HepG2 (cell line): ENCODE data around the gene C14orf93. TPM values are rescaled to one million over a fixed set of nuclear protein-coding genes. Genes with fewer than 3 reads are reported as not detected.

ENCODE experiments used
- SMAD3 ChIP-seq: sonication (generic); formaldehyde crosslinking; IDR thresholded peaks from 2 replicates; pipeline ENCODE4 v1.4.0; 2020; ENCODE audit warnings: missing genetic modification reagents
- SMARCE1 ChIP-seq: fragments of 450-650 bp; IDR thresholded peaks from 2 replicates; pipeline ENCODE4 v1.6.1; 2017; ENCODE audit warnings: borderline replicate concordance
- SP2 ChIP-seq: sonication (generic); formaldehyde crosslinking; IDR thresholded peaks from 2 replicates; pipeline ENCODE4 v1.5.1; 2020; ENCODE audit warnings: mild to moderate bottlenecking, missing genetic modification reagents
- SP5 ChIP-seq: IDR thresholded peaks from 2 replicates; pipeline ENCODE4 v1.6.1; 2016; ENCODE audit warnings: low read depth, borderline replicate concordance
- TCF12 ChIP-seq, 2 experiments: fragments of 450-650 bp in 1 of 2; sonication (generic) in 1 of 2; formaldehyde crosslinking in 1 of 2; IDR thresholded peaks; 2 replicates each; pipeline versions ENCODE4 v1.6.1 to v1.8.0; 2017 to 2022; ENCODE audit warnings: antibody characterized with exemption in 1 of 2, mild to moderate bottlenecking in 1 of 2, missing genetic modification reagents in 1 of 2, moderate library complexity in 1 of 2
- ZFP36L2 ChIP-seq: sonication (generic); formaldehyde crosslinking; IDR thresholded peaks from 2 replicates; pipeline ENCODE4 v1.4.0; 2020; ENCODE audit warnings: missing genetic modification reagents
- ZFP41 ChIP-seq: sonication (generic); formaldehyde crosslinking; IDR thresholded peaks from 2 replicates; pipeline ENCODE4 v1.4.0; 2020; ENCODE audit warnings: mild to moderate bottlenecking, missing genetic modification reagents, borderline replicate concordance
- ZNF124 ChIP-seq: sonication (generic); formaldehyde crosslinking; IDR thresholded peaks from 2 replicates; pipeline ENCODE4 v1.4.0; 2020; ENCODE audit warnings: missing genetic modification reagents
- ZNF552 ChIP-seq: sonication (generic); formaldehyde crosslinking; IDR thresholded peaks from 2 replicates; pipeline ENCODE4 v1.9.0; 2022; ENCODE audit warnings: missing genetic modification reagents, mild to moderate bottlenecking, borderline replicate concordance
- ZNF567 ChIP-seq: sonication (generic); formaldehyde crosslinking; IDR thresholded peaks from 2 replicates; pipeline ENCODE4 v1.8.1; 2023; ENCODE audit warnings: mild to moderate bottlenecking, missing genetic modification reagents, borderline replicate concordance
- ZNF747 ChIP-seq: sonication (generic); formaldehyde crosslinking; IDR thresholded peaks from 2 replicates; pipeline ENCODE4 v1.8.1; 2023; ENCODE audit warnings: missing genetic modification reagents, mild to moderate bottlenecking, borderline replicate concordance
- ZSCAN31 ChIP-seq: sonication (generic); formaldehyde crosslinking; IDR thresholded peaks from 2 replicates; pipeline ENCODE4 v1.5.0; 2020; ENCODE audit warnings: low read depth, mild to moderate bottlenecking, missing genetic modification reagents
- polyA plus RNA-seq, 8 experiments: library from polyadenylated mRNA; depleted of rRNA in 3 of 8; stranded (reverse) in 7 of 8; unstranded in 1 of 8; fragments of >200 nt; fragmentation: Illumina TruSeq in 4 of 8; extraction: Trizol in 4 of 8; gene quantifications; 2 replicates each; pipeline versions ENCODE4 v1.2.1 to v1.2.3, GENCODE V29; 2011 to 2016; ENCODE audit warnings: low read depth in 4 of 8, missing spikeins in 1 of 8, mixed read lengths in 1 of 8; ENCODE audit not compliant: insufficient read depth in 1 of 8
- total RNA-seq, 5 experiments: library from RNA; depleted of rRNA; stranded (reverse); fragments of >200 nt; fragmentation: Illumina TruSeq; extraction: Trizol; gene quantifications; 2 replicates each; pipeline ENCODE4 v1.2.3, GENCODE V29; 2016; ENCODE audit warnings: low read depth in 1 of 5
- TF ChIP-seq, protein P1 (sequence below): sonication (generic); formaldehyde crosslinking; IDR thresholded peaks from 2 replicates; pipeline ENCODE4 v1.4.0; 2020; ENCODE audit warnings: missing genetic modification reagents
- TF ChIP-seq, protein P2 (sequence below): sonication (generic); formaldehyde crosslinking; IDR thresholded peaks from 2 replicates; pipeline ENCODE4 v1.4.0; 2020; ENCODE audit warnings: missing genetic modification reagents, mild to moderate bottlenecking, borderline replicate concordance
- TF ChIP-seq, protein P3 (sequence below): sonication (generic); formaldehyde crosslinking; IDR thresholded peaks from 2 replicates; pipeline ENCODE4 v1.4.0; 2020; ENCODE audit warnings: missing genetic modification reagents, borderline replicate concordance
- TF ChIP-seq, protein P4 (sequence below): sonication (generic); formaldehyde crosslinking; IDR thresholded peaks from 2 replicates; pipeline ENCODE4 v1.9.0; 2022; ENCODE audit warnings: low read depth, missing genetic modification reagents

The C14orf93 gene
- total and polyA plus RNA-seq, 2 of the 13 experiments (the other 11 are each of a cell fraction or from before 2014, with no cell fraction given), result 11.4 to 22.5 TPM

DNA sequence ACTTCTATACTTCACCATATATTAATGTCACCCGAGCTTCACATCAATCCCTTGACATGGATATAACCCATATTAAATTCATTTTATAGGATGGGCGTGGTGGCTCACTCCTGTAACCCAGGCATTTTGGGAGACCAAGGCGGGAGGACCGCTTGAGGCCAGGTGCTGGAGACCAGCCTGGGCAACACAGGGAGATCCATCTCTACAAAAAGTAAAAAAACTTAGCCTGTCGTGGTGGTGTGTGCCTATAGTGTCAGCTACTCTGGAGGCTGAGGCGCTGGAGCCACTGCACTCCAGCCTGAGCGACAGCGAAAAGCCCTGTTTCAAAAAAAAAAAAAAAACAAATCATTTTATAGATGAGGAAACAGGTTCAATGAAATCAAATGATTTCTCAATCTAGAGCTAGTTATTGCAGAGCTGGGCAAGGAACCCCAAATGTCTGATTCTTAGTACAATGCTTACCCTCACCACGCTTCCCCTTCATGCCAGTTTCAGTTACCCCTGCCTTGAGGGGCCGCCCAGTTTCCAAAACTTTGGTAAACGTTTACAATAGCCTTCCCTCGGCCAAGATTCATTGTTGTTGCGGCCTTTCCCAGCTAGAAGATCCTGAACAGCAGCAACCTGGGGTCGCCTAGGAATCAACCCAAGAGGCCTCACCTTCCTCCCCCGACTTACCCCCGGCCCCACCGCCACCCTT, 24.0 kb upstream of the C14orf93 start (continued):
- TF ChIP-seq SMAD3 (CRISPR knock-in tag), result 0 out of 2 replicates have a peak, but pooled peaks have one; percentile 31
- TF ChIP-seq, protein P1, sequence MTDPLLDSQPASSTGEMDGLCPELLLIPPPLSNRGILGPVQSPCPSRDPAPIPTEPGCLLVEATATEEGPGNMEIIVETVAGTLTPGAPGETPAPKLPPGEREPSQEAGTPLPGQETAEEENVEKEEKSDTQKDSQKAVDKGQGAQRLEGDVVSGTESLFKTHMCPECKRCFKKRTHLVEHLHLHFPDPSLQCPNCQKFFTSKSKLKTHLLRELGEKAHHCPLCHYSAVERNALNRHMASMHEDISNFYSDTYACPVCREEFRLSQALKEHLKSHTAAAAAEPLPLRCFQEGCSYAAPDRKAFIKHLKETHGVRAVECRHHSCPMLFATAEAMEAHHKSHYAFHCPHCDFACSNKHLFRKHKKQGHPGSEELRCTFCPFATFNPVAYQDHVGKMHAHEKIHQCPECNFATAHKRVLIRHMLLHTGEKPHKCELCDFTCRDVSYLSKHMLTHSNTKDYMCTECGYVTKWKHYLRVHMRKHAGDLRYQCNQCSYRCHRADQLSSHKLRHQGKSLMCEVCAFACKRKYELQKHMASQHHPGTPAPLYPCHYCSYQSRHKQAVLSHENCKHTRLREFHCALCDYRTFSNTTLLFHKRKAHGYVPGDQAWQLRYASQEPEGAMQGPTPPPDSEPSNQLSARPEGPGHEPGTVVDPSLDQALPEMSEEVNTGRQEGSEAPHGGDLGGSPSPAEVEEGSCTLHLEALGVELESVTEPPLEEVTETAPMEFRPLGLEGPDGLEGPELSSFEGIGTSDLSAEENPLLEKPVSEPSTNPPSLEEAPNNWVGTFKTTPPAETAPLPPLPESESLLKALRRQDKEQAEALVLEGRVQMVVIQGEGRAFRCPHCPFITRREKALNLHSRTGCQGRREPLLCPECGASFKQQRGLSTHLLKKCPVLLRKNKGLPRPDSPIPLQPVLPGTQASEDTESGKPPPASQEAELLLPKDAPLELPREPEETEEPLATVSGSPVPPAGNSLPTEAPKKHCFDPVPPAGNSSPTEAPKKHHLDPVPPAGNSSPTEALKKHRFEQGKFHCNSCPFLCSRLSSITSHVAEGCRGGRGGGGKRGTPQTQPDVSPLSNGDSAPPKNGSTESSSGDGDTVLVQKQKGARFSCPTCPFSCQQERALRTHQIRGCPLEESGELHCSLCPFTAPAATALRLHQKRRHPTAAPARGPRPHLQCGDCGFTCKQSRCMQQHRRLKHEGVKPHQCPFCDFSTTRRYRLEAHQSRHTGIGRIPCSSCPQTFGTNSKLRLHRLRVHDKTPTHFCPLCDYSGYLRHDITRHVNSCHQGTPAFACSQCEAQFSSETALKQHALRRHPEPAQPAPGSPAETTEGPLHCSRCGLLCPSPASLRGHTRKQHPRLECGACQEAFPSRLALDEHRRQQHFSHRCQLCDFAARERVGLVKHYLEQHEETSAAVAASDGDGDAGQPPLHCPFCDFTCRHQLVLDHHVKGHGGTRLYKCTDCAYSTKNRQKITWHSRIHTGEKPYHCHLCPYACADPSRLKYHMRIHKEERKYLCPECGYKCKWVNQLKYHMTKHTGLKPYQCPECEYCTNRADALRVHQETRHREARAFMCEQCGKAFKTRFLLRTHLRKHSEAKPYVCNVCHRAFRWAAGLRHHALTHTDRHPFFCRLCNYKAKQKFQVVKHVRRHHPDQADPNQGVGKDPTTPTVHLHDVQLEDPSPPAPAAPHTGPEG (CRISPR knock-in tag), result 0 out of 2 replicates have a peak, but pooled peaks have one; percentile 13
- TF ChIP-seq, protein P2, sequence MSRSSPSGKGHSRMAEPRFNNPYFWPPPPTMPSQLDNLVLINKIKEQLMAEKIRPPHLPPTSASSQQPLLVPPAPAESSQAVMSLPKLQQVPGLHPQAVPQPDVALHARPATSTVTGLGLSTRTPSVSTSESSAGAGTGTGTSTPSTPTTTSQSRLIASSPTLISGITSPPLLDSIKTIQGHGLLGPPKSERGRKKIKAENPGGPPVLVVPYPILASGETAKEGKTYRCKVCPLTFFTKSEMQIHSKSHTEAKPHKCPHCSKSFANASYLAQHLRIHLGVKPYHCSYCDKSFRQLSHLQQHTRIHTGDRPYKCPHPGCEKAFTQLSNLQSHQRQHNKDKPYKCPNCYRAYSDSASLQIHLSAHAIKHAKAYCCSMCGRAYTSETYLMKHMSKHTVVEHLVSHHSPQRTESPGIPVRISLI (CRISPR knock-in tag), result no peak
- TF ChIP-seq ZNF747, result 0 out of 2 replicates have a peak, but pooled peaks have one; percentile 9
- TF ChIP-seq SMARCE1, result peak; percentile 1; the same call in 1 of the 2 replicates
- TF ChIP-seq ZFP41 (CRISPR knock-in tag), result 0 out of 2 replicates have a peak, but pooled peaks have one; percentile 1
- no peak for TF ChIP-seq TCF12 (IDR thresholded peaks at IDR 0.05)
- 0 out of 2 replicates have a peak, but pooled peaks have one; percentile 80 for TF ChIP-seq TCF12 (CRISPR knock-in tag; IDR thresholded peaks at IDR 0.05)
- TF ChIP-seq SP2 (CRISPR knock-in tag), result 0 out of 2 replicates have a peak, but pooled peaks have one; percentile 3
- no peak for TF ChIP-seq ZNF124
- TF ChIP-seq ZNF552 (CRISPR knock-in tag), result 0 out of 2 replicates have a peak, but pooled peaks have one; percentile 55
- 0 out of 2 replicates have a peak, but pooled peaks have one; percentile 39 for TF ChIP-seq ZNF567 (CRISPR knock-in tag)
- TF ChIP-seq, protein P3, sequence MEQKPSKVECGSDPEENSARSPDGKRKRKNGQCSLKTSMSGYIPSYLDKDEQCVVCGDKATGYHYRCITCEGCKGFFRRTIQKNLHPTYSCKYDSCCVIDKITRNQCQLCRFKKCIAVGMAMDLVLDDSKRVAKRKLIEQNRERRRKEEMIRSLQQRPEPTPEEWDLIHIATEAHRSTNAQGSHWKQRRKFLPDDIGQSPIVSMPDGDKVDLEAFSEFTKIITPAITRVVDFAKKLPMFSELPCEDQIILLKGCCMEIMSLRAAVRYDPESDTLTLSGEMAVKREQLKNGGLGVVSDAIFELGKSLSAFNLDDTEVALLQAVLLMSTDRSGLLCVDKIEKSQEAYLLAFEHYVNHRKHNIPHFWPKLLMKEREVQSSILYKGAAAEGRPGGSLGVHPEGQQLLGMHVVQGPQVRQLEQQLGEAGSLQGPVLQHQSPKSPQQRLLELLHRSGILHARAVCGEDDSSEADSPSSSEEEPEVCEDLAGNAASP (CRISPR knock-in tag), result 0 out of 2 replicates have a peak, but pooled peaks have one; percentile 3
- TF ChIP-seq SP5, result no peak
- TF ChIP-seq, protein P4, sequence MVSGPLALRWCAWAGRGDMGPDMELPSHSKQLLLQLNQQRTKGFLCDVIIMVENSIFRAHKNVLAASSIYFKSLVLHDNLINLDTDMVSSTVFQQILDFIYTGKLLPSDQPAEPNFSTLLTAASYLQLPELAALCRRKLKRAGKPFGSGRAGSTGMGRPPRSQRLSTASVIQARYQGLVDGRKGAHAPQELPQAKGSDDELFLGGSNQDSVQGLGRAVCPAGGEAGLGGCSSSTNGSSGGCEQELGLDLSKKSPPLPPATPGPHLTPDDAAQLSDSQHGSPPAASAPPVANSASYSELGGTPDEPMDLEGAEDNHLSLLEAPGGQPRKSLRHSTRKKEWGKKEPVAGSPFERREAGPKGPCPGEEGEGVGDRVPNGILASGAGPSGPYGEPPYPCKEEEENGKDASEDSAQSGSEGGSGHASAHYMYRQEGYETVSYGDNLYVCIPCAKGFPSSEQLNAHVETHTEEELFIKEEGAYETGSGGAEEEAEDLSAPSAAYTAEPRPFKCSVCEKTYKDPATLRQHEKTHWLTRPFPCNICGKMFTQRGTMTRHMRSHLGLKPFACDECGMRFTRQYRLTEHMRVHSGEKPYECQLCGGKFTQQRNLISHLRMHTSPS (CRISPR knock-in tag), result 0 out of 2 replicates have a peak, but pooled peaks have one; percentile 25
- TF ChIP-seq ZFP36L2 (CRISPR knock-in tag), result 0 out of 2 replicates have a peak, but pooled peaks have one; percentile 3
- no peak for TF ChIP-seq ZSCAN31 (CRISPR knock-in tag)
